ENCODE measurements around the gene POM121L2.

Gene POM121L2

GRCh38 chr6:27312146-27312949, at the start of gene POM121L2:
TSS of gene POM121L2 (minus strand) at chr6:27312273. CDS start at chr6:27312170, 103 bp downstream.
- no peaks in the 10 kb centered on the region for H3K36me3 Mint-ChIP-seq
- H3K27ac Mint-ChIP-seq: no peak within 1 kb of the TSS
- peak within 1 kb of the TSS; percentile 83 for H3K4me3 Mint-ChIP-seq
- H3K27me3 Mint-ChIP-seq: peaks cover 57% of the 10 kb centered on the region
- H3K4me1 Mint-ChIP-seq (ENCODE audit: low read depth): peaks cover 9% of the 10 kb centered on the region
- H3K9me3 Mint-ChIP-seq (ENCODE audit: low read depth): no peaks in the 10 kb centered on the region

- peaks cover 45% of the 10 kb centered on the region for H3K9me3 Mint-ChIP-seq (ENCODE audit: low read depth)
- no peaks in the 10 kb centered on the region for H3K27me3 Mint-ChIP-seq
- no peak overlapping the region for H3K4me3 Mint-ChIP-seq
- H3K27ac Mint-ChIP-seq: no peak overlapping the region
- H3K4me1 Mint-ChIP-seq (ENCODE audit: low read depth): no peaks in the 10 kb centered on the region
- peaks cover 38% of the 10 kb centered on the region for H3K36me3 Mint-ChIP-seq
These were observed 47.2 kb upstream of the POM121L2 start for GRCh38 chr6:27359231-27359630.

GRCh38 chr6:27358786-27359185, 46.7 kb upstream of the POM121L2 start:
- H3K36me3 Mint-ChIP-seq: peaks cover 38% of the 10 kb centered on the region
- H3K9me3 Mint-ChIP-seq (ENCODE audit: low read depth): peaks cover 47% of the 10 kb centered on the region

GRCh38 chr6:27352850-27353249, 40.8 kb upstream of the POM121L2 start:
- no peak overlapping the region for H3K4me3 Mint-ChIP-seq
- H3K27ac Mint-ChIP-seq: no peak overlapping the region
- H3K9me3 Mint-ChIP-seq (ENCODE audit: low read depth): peaks cover 36% of the 10 kb centered on the region
- peaks cover 12% of the 10 kb centered on the region for H3K36me3 Mint-ChIP-seq
- H3K4me1 Mint-ChIP-seq (ENCODE audit: low read depth): no peaks in the 10 kb centered on the region
- H3K27me3 Mint-ChIP-seq: no peaks in the 10 kb centered on the region

More at GRCh38 chr6:27358786-27359185, 46.7 kb upstream of the POM121L2 start:
- Mint-ChIP-seq H3K27me3 (no peaks in the 10 kb centered on the region), H3K4me3 (no peak overlapping the region), H3K27ac (no peak overlapping the region), H3K4me1 (ENCODE audit: low read depth) (no peaks in the 10 kb centered on the region)

- Mint-ChIP-seq H3K4me1 (ENCODE audit: low read depth) (peaks cover 13% of the 10 kb centered on the region), H3K36me3 (no peaks in the 10 kb centered on the region), H3K9me3 (ENCODE audit: low read depth) (peaks cover 4% of the 10 kb centered on the region), H3K27ac (no peak overlapping the region), H3K4me3 (peak overlapping the region; percentile 27), H3K27me3 (peaks cover 12% of the 10 kb centered on the region)
These were observed 22.1 kb upstream of the POM121L2 start for GRCh38 chr6:27334141-27334540.

- Mint-ChIP-seq H3K27me3 (peaks cover 12% of the 10 kb centered on the region), H3K36me3 (no peaks in the 10 kb centered on the region), H3K4me1 (ENCODE audit: low read depth) (peaks cover 13% of the 10 kb centered on the region), H3K9me3 (ENCODE audit: low read depth) (peaks cover 4% of the 10 kb centered on the region), H3K4me3 (peak overlapping the region; percentile 88), H3K27ac (no peak overlapping the region)
These were observed 21.6 kb upstream of the POM121L2 start for GRCh38 chr6:27333642-27334040.

GRCh38 chr6:27332692-27333641, 20.9 kb upstream of the POM121L2 start:
- Mint-ChIP-seq H3K27ac (peak overlapping the region; percentile 84), H3K4me3 (peak overlapping the region; percentile 88), H3K36me3 (no peaks in the 10 kb centered on the region), H3K9me3 (ENCODE audit: low read depth) (peaks cover 4% of the 10 kb centered on the region), H3K4me1 (ENCODE audit: low read depth) (peaks cover 13% of the 10 kb centered on the region), H3K27me3 (peaks cover 13% of the 10 kb centered on the region)

GRCh38 chr6:27327023-27327738, 15.1 kb upstream of the POM121L2 start:
- H3K4me3 Mint-ChIP-seq: no peak overlapping the region
- H3K4me1 Mint-ChIP-seq (ENCODE audit: low read depth): peaks cover 2% of the 10 kb centered on the region
- no peaks in the 10 kb centered on the region for H3K36me3 Mint-ChIP-seq
- no peak overlapping the region for H3K27ac Mint-ChIP-seq
- H3K9me3 Mint-ChIP-seq (ENCODE audit: low read depth): no peaks in the 10 kb centered on the region
- H3K27me3 Mint-ChIP-seq: peaks cover 24% of the 10 kb centered on the region

- Mint-ChIP-seq H3K36me3 (no peaks in the 10 kb centered on the region), H3K27ac (no peak overlapping the region), H3K9me3 (ENCODE audit: low read depth) (no peaks in the 10 kb centered on the region), H3K27me3 (peaks cover 32% of the 10 kb centered on the region), H3K4me3 (no peak overlapping the region), H3K4me1 (ENCODE audit: low read depth) (no peaks in the 10 kb centered on the region)
These were observed 9.8 kb upstream of the POM121L2 start for GRCh38 chr6:27321901-27322300.

GRCh38 chr6:27321370-27321769, 9.3 kb upstream of the POM121L2 start:
- H3K9me3 Mint-ChIP-seq (ENCODE audit: low read depth): no peaks in the 10 kb centered on the region
- no peaks in the 10 kb centered on the region for H3K4me1 Mint-ChIP-seq (ENCODE audit: low read depth)
- peaks cover 32% of the 10 kb centered on the region for H3K27me3 Mint-ChIP-seq
- H3K27ac Mint-ChIP-seq: no peak overlapping the region
- H3K4me3 Mint-ChIP-seq: no peak overlapping the region
- H3K36me3 Mint-ChIP-seq: no peaks in the 10 kb centered on the region

GRCh38 chr6:27318973-27319372, 6.9 kb upstream of the POM121L2 start:
- no peak overlapping the region for H3K27ac Mint-ChIP-seq
- no peak overlapping the region for H3K4me3 Mint-ChIP-seq
- peaks cover 36% of the 10 kb centered on the region for H3K27me3 Mint-ChIP-seq
- no peaks in the 10 kb centered on the region for H3K4me1 Mint-ChIP-seq (ENCODE audit: low read depth)
- H3K36me3 Mint-ChIP-seq: no peaks in the 10 kb centered on the region
- H3K9me3 Mint-ChIP-seq (ENCODE audit: low read depth): no peaks in the 10 kb centered on the region

- H3K27me3 Mint-ChIP-seq: peaks cover 52% of the 10 kb centered on the region
- no peak overlapping the region for H3K27ac Mint-ChIP-seq
- peaks cover 9% of the 10 kb centered on the region for H3K4me1 Mint-ChIP-seq (ENCODE audit: low read depth)
- H3K36me3 Mint-ChIP-seq: no peaks in the 10 kb centered on the region
- no peaks in the 10 kb centered on the region for H3K9me3 Mint-ChIP-seq (ENCODE audit: low read depth)
- H3K4me3 Mint-ChIP-seq: no peak overlapping the region
These were observed 2.0 kb upstream of the POM121L2 start for GRCh38 chr6:27314046-27314445.

GRCh38 chr6:27312950-27313271, 838 bp upstream of the POM121L2 start:
- no peaks in the 10 kb centered on the region for H3K9me3 Mint-ChIP-seq (ENCODE audit: low read depth)
- no peaks in the 10 kb centered on the region for H3K36me3 Mint-ChIP-seq
- peaks cover 9% of the 10 kb centered on the region for H3K4me1 Mint-ChIP-seq (ENCODE audit: low read depth)
- H3K4me3 Mint-ChIP-seq: peak overlapping the region; percentile 83
- H3K27me3 Mint-ChIP-seq: peaks cover 56% of the 10 kb centered on the region
- H3K27ac Mint-ChIP-seq: no peak overlapping the region

- Mint-ChIP-seq H3K27me3 (peaks cover 54% of the 10 kb centered on the region), H3K4me1 (ENCODE audit: low read depth) (peaks cover 9% of the 10 kb centered on the region), H3K36me3 (no peaks in the 10 kb centered on the region), H3K4me3 (peak overlapping the region; percentile 83), H3K27ac (no peak overlapping the region), H3K9me3 (ENCODE audit: low read depth) (no peaks in the 10 kb centered on the region)
These were observed 297 bp downstream of the POM121L2 start for GRCh38 chr6:27311806-27312145.

All from activated naive CD8-positive, alpha-beta T cell (primary cell).